ENCODE data around the gene LAMTOR4. TPM values are rescaled to one million over a fixed set of nuclear protein-coding genes. Genes with fewer than 3 reads are reported as not detected.
A peak's percentile ranks its signal among the peaks of the same experiment; 100 is the strongest.
"Not testable (repeated sequence)": the region's sequence is repeated elsewhere in the genome, so short reads cannot be mapped to it uniquely, and the experiment has no call there.

Gene LAMTOR4
- total RNA-seq, 3 donors from 2014 or later: 154 to 285 (median 207) TPM

- H3K4me3 ChIP-seq: no peak overlapping the region
- H3K27me3 ChIP-seq: no peaks in the 10 kb centered on the region
- H3K36me3 ChIP-seq: no peaks in the 10 kb centered on the region
- intact Hi-C loops (cut with DNase I; ENCODE audit: low total_unique reads): no loop called here
- TF ChIP-seq CTCF (IDR thresholded peaks at IDR 0.05): no peak
- no peaks in the 10 kb centered on the region for H3K9me3 ChIP-seq
- no peaks in the 10 kb centered on the region for H3K4me1 ChIP-seq
- no peak for DNase-seq (ENCODE audit: low spot score in 2 of 2)
- no peak overlapping the region for H3K27ac ChIP-seq
These were observed 40.3 kb downstream of the LAMTOR4 start for GRCh38 chr7:100189061-100189460.

- TF ChIP-seq POLR2A (IDR thresholded peaks at IDR 0.05) (no peak), POLR2AphosphoS5 (IDR thresholded peaks at IDR 0.05) (no peak), CTCF (IDR thresholded peaks at IDR 0.05) (peak in 1 of 3 donors; percentile 22)
- Histone ChIP-seq H3K9me3 (no peaks in the 10 kb centered on the region), H3K27ac (no peak overlapping the region), H3K4me3 (no peak overlapping the region), H3K27me3 (no peaks in the 10 kb centered on the region), H3K36me3 (no peaks in the 10 kb centered on the region), H3K4me1 (no peaks in the 10 kb centered on the region)
- no peak for DNase-seq (ENCODE audit: low spot score in 2 of 2)
- intact Hi-C loops (cut with DNase I; ENCODE audit: low total_unique reads): no loop called here
These were observed 41.5 kb downstream of the LAMTOR4 start for GRCh38 chr7:100190048-100190711.

GRCh38 chr7:100191775-100192174 is 43.1 kb downstream of the LAMTOR4 start:
- H3K27me3 ChIP-seq: no peaks in the 10 kb centered on the region
- no peaks in the 10 kb centered on the region for H3K36me3 ChIP-seq
- no peak overlapping the region for H3K27ac ChIP-seq
- no peaks in the 10 kb centered on the region for H3K4me1 ChIP-seq
- no peak overlapping the region for H3K4me3 ChIP-seq
- TF ChIP-seq CTCF (IDR thresholded peaks at IDR 0.05): no peak
- no peak for TF ChIP-seq POLR2A (IDR thresholded peaks at IDR 0.05)
- no peak for TF ChIP-seq POLR2AphosphoS5 (IDR thresholded peaks at IDR 0.05)
- intact Hi-C loops (cut with DNase I; ENCODE audit: low total_unique reads): no loop called here
- no peak for DNase-seq (ENCODE audit: low spot score in 2 of 2)
- H3K9me3 ChIP-seq: no peaks in the 10 kb centered on the region

- H3K36me3 ChIP-seq: not testable (repeated sequence)
These were observed 43.7 kb downstream of the LAMTOR4 start for GRCh38 chr7:100192281-100192862.

GRCh38 chr7:100192969-100193368 is 44.3 kb downstream of the LAMTOR4 start:
- Histone ChIP-seq H3K9me3 (no peaks in the 10 kb centered on the region), H3K27me3 (no peaks in the 10 kb centered on the region), H3K36me3 (no peaks in the 10 kb centered on the region), H3K4me1 (no peaks in the 10 kb centered on the region), H3K27ac (no peak overlapping the region), H3K4me3 (no peak overlapping the region)
- intact Hi-C loops (cut with DNase I; ENCODE audit: low total_unique reads): no loop called here
- DNase-seq (ENCODE audit: low spot score in 2 of 2): no peak
- TF ChIP-seq POLR2A (IDR thresholded peaks at IDR 0.05) (no peak), CTCF (IDR thresholded peaks at IDR 0.05) (no peak), POLR2AphosphoS5 (IDR thresholded peaks at IDR 0.05) (no peak)

More at GRCh38 chr7:100192281-100192862, 43.7 kb downstream of the LAMTOR4 start:
- H3K4me3 ChIP-seq; H3K27me3 ChIP-seq; DNase-seq (ENCODE audit: low spot score in 2 of 2); H3K4me1 ChIP-seq; H3K9me3 ChIP-seq; H3K27ac ChIP-seq; intact Hi-C loops (cut with DNase I; ENCODE audit: low total_unique reads): not testable (repeated sequence)

All from breast epithelium (tissue), 4 donors.